Neural cell (in vitro differentiated cells): ENCODE data around the gene GMDS. TPM values are rescaled to one million over a fixed set of nuclear protein-coding genes. Genes with fewer than 3 reads are reported as not detected.

Experiments
- H2AFZ ChIP-seq: fragments of 200-600, 300-800 bp; sonication (generic), shearing (Covaris generic); 2 replicates; pipeline ENCODE4 v1.6.0; 2014; ENCODE audit warnings: low read depth, mild to moderate bottlenecking, antibody characterized with exemption, low read length, moderate library complexity
- H3F3A ChIP-seq: fragments of 200-600 bp; shearing (Covaris generic); 2 replicates; pipeline ENCODE4 v1.6.1; 2016; ENCODE audit warnings: mild to moderate bottlenecking, moderate library complexity, mixed read lengths, antibody characterized with exemption, low read length; ENCODE audit not compliant: insufficient read depth, poor library complexity, severe bottlenecking
- H3K27ac ChIP-seq: fragments of 200-600, 300-800 bp; sonication (generic), shearing (Covaris generic); 2 replicates; pipeline ENCODE4 v1.5.1; 2014; ENCODE audit warnings: mild to moderate bottlenecking, low read length, moderate library complexity
- H3K27me3 ChIP-seq: fragments of 300-800, 200-600 bp; sonication (generic), shearing (Covaris generic); 2 replicates; pipeline ENCODE4 v1.6.0; 2014; ENCODE audit warnings: mild to moderate bottlenecking, low read depth, low read length, moderate library complexity; ENCODE audit not compliant: insufficient read depth
- H3K36me3 ChIP-seq: fragments of 300-800, 200-600 bp; sonication (generic), shearing (Covaris generic); 2 replicates; pipeline ENCODE4 v1.5.1; 2014; ENCODE audit warnings: mild to moderate bottlenecking, antibody characterized with exemption, low read length, moderate library complexity; ENCODE audit not compliant: insufficient read depth
- H3K4me2 ChIP-seq: fragments of 300-800, 200-600 bp; sonication (generic), shearing (Covaris generic); 2 replicates; pipeline ENCODE4 v1.6.0; 2014; ENCODE audit warnings: mild to moderate bottlenecking, low read length
- H3K4me3 ChIP-seq: fragments of 300-800, 200-600 bp; sonication (generic), shearing (Covaris generic); 2 replicates; pipeline ENCODE4 v1.5.1; 2014; ENCODE audit warnings: mild to moderate bottlenecking, low read length, moderate library complexity
- H3K79me2 ChIP-seq: fragments of 200-600 bp; shearing (Covaris generic); replicated peaks from 2 replicates; pipeline ENCODE4 v1.6.0; 2014; ENCODE audit warnings: mild to moderate bottlenecking, low read length, moderate library complexity; ENCODE audit not compliant: insufficient read depth
- H3K9ac ChIP-seq: fragments of 300-800, 200-600 bp; sonication (generic), shearing (Covaris generic); 2 replicates; pipeline ENCODE4 v1.6.1; 2016; ENCODE audit warnings: mild to moderate bottlenecking, low read length, mixed read lengths
- H3K9me2 ChIP-seq: fragments of 200-600 bp; shearing (Covaris generic); 2 replicates; pipeline ENCODE4 v1.6.1; 2016; ENCODE audit warnings: mild to moderate bottlenecking, low read length, mixed read lengths; ENCODE audit not compliant: insufficient read depth
- H3K9me3 ChIP-seq: fragments of 200-600, 300-800 bp; sonication (generic), shearing (Covaris generic); 2 replicates; pipeline ENCODE4 v1.6.1; 2016; ENCODE audit warnings: mild to moderate bottlenecking, mixed run types, low read length, moderate library complexity, mixed read lengths
- H4K20me1 ChIP-seq: fragments of 200-600 bp; shearing (Covaris generic); 2 replicates; pipeline ENCODE4 v1.6.1; 2016; ENCODE audit warnings: mild to moderate bottlenecking, mixed run types; ENCODE audit not compliant: insufficient read depth
- EP300 ChIP-seq: fragments of 450-650 bp; conservative IDR thresholded peaks from 2 replicates; pipeline ENCODE4 v1.6.1; 2014; ENCODE audit warnings: antibody characterized with exemption, mild to moderate bottlenecking, moderate library complexity; ENCODE audit not compliant: poor library complexity, severe bottlenecking
- EZH2 ChIP-seq: fragments of 200-600, 300-800 bp; shearing (Covaris generic), sonication (generic); IDR thresholded peaks from 2 replicates; pipeline ENCODE4 v1.6.1; 2014; ENCODE audit warnings: antibody characterized with exemption, low read length, borderline replicate concordance, mild to moderate bottlenecking; ENCODE audit not compliant: insufficient read depth, poor library complexity, severe bottlenecking
- MXI1 ChIP-seq: fragments of 450-650 bp; conservative IDR thresholded peaks from 2 replicates; pipeline ENCODE4 v1.6.1; 2014; ENCODE audit warnings: antibody characterized with exemption, mild to moderate bottlenecking; ENCODE audit not compliant: poor library complexity, severe bottlenecking
- POLR2AphosphoS5 ChIP-seq: IDR thresholded peaks from 2 replicates; pipeline ENCODE4 v1.6.1; 2012
- RAD21 ChIP-seq: fragments of 450-650 bp; conservative IDR thresholded peaks from 2 replicates; pipeline ENCODE4 v1.6.1; 2014; ENCODE audit warnings: antibody characterized with exemption, mild to moderate bottlenecking, moderate library complexity
- REST ChIP-seq: IDR thresholded peaks from 2 replicates; pipeline ENCODE4 v1.6.1; 2012; ENCODE audit warnings: borderline replicate concordance
- SMC3 ChIP-seq: fragments of 450-650 bp; conservative IDR thresholded peaks from 2 replicates; pipeline ENCODE4 v1.6.1; 2014; ENCODE audit warnings: antibody characterized with exemption, mild to moderate bottlenecking, moderate library complexity; ENCODE audit not compliant: poor library complexity
- TAF1 ChIP-seq: IDR thresholded peaks from 2 replicates; pipeline ENCODE4 v1.6.1; 2012; ENCODE audit warnings: low read depth
- polyA plus RNA-seq: library from polyadenylated mRNA; depleted of rRNA; stranded (reverse); fragments of >200 nt; gene quantifications from 2 replicates; pipeline ENCODE4 v1.2.3, GENCODE V29; 2014
- TF ChIP-seq, protein P1 (sequence below): fragments of 450-650 bp; IDR thresholded peaks from 2 replicates; pipeline ENCODE4 v1.5.1; 2014; ENCODE audit warnings: antibody characterized with exemption, mild to moderate bottlenecking, moderate library complexity; ENCODE audit not compliant: poor library complexity, severe bottlenecking

The GMDS gene
- polyA plus RNA-seq, 1 donor from 2014 or later: 11.4 TPM

- no peak for TF ChIP-seq MXI1
- no peak for TF ChIP-seq RAD21
Observed at GRCh38 chr6:1950631-1951030, 294.8 kb downstream of the GMDS start (continued).

- Histone ChIP-seq H3K9ac (no peak overlapping the region), H3K4me2 (no peak overlapping the region), H3K4me3 (no peak overlapping the region), H3K27me3 (no peaks in the 10 kb centered on the region), H3F3A (no peaks in the 10 kb centered on the region), H3K36me3 (no peaks in the 10 kb centered on the region), H4K20me1 (no peaks in the 10 kb centered on the region), H3K9me3 (no peaks in the 10 kb centered on the region), H3K27ac (no peak overlapping the region), H2AFZ (no peak overlapping the region), H3K79me2 (no peaks in the 10 kb centered on the region), H3K9me2 (no peaks in the 10 kb centered on the region)
- TF ChIP-seq SMC3: no peak
- TF ChIP-seq, protein P1, sequence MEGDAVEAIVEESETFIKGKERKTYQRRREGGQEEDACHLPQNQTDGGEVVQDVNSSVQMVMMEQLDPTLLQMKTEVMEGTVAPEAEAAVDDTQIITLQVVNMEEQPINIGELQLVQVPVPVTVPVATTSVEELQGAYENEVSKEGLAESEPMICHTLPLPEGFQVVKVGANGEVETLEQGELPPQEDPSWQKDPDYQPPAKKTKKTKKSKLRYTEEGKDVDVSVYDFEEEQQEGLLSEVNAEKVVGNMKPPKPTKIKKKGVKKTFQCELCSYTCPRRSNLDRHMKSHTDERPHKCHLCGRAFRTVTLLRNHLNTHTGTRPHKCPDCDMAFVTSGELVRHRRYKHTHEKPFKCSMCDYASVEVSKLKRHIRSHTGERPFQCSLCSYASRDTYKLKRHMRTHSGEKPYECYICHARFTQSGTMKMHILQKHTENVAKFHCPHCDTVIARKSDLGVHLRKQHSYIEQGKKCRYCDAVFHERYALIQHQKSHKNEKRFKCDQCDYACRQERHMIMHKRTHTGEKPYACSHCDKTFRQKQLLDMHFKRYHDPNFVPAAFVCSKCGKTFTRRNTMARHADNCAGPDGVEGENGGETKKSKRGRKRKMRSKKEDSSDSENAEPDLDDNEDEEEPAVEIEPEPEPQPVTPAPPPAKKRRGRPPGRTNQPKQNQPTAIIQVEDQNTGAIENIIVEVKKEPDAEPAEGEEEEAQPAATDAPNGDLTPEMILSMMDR: no peak
- TF ChIP-seq EZH2: no peak
- no peak for TF ChIP-seq POLR2AphosphoS5
- TF ChIP-seq EP300: no peak
- no peak for TF ChIP-seq TAF1
- TF ChIP-seq RAD21: no peak
- TF ChIP-seq MXI1: no peak
- no peak for TF ChIP-seq REST
Observed at GRCh38 chr6:1949538-1949937, 295.9 kb downstream of the GMDS start.

DNA sequence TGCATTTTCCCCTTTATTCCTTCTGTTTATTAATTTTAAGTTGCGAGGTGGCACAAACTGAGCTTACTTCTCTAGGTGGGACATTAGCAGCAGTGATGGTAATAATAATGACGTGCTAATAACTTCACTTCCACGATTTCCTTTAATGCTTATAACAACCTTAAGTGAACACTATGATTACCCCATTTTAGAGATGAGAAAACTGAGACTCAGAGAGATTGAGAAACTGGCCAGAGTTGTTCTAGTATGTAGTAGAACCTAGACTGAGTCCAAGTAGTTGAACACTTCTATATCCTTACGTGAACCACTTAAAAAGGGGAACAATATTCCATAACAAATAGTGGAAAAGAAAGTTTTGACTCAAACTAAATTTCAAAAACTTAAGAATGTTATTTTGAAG is 297.5 kb downstream of the GMDS start:
- Histone ChIP-seq H3K9me2 (no peaks in the 10 kb centered on the region), H3K9me3 (no peaks in the 10 kb centered on the region), H3K36me3 (no peaks in the 10 kb centered on the region), H3K4me2 (no peak overlapping the region), H3K27me3 (no peaks in the 10 kb centered on the region), H3F3A (no peaks in the 10 kb centered on the region), H4K20me1 (no peaks in the 10 kb centered on the region), H2AFZ (no peak overlapping the region), H3K27ac (no peak overlapping the region), H3K9ac (no peak overlapping the region), H3K79me2 (no peaks in the 10 kb centered on the region), H3K4me3 (no peak overlapping the region)
- no peak for TF ChIP-seq REST
- TF ChIP-seq EP300: no peak
- TF ChIP-seq, protein P1: no peak
- no peak for TF ChIP-seq SMC3
- no peak for TF ChIP-seq MXI1
- no peak for TF ChIP-seq POLR2AphosphoS5
